Measurements from ENCODE around the gene EVPLL. TPM values are rescaled to one million over a fixed set of nuclear protein-coding genes. Genes with fewer than 3 reads are reported as not detected.
"Not testable (repeated sequence)": the region's sequence is repeated elsewhere in the genome, so short reads cannot be mapped to it uniquely, and the experiment has no call there.

EVPLL gene
- total RNA-seq, 1 donor from 2014 or later = not detected

- not testable (repeated sequence) for H3K27me3 Mint-ChIP-seq; H3K36me3 Mint-ChIP-seq (ENCODE audit: insufficient read depth); DNase-seq (ENCODE audit: low spot score, unreplicated experiment); H3K9me3 Mint-ChIP-seq (ENCODE audit: low read depth); H3K4me1 Mint-ChIP-seq (ENCODE audit: low read depth); H3K27ac Mint-ChIP-seq; H3K4me3 Mint-ChIP-seq (ENCODE audit: low read depth)
These were observed 45.4 kb downstream of the EVPLL start for GRCh38 chr17:18423015-18423414.

GRCh38 chr17:18425593-18425992, 48.0 kb downstream of the EVPLL start:
- not testable (repeated sequence) for H3K9me3 Mint-ChIP-seq (ENCODE audit: low read depth); DNase-seq (ENCODE audit: low spot score, unreplicated experiment); H3K27me3 Mint-ChIP-seq; H3K27ac Mint-ChIP-seq; H3K4me1 Mint-ChIP-seq (ENCODE audit: low read depth); H3K36me3 Mint-ChIP-seq (ENCODE audit: insufficient read depth); H3K4me3 Mint-ChIP-seq (ENCODE audit: low read depth)

GRCh38 chr17:18426639-18427038, 49.1 kb downstream of the EVPLL start:
- DNase-seq (ENCODE audit: low spot score, unreplicated experiment); H3K9me3 Mint-ChIP-seq (ENCODE audit: low read depth); H3K4me1 Mint-ChIP-seq (ENCODE audit: low read depth); H3K36me3 Mint-ChIP-seq (ENCODE audit: insufficient read depth); H3K27ac Mint-ChIP-seq; H3K27me3 Mint-ChIP-seq; H3K4me3 Mint-ChIP-seq (ENCODE audit: low read depth): not testable (repeated sequence)

- H3K36me3 Mint-ChIP-seq (ENCODE audit: insufficient read depth); H3K27me3 Mint-ChIP-seq; H3K9me3 Mint-ChIP-seq (ENCODE audit: low read depth); DNase-seq (ENCODE audit: low spot score, unreplicated experiment); H3K4me1 Mint-ChIP-seq (ENCODE audit: low read depth); H3K4me3 Mint-ChIP-seq (ENCODE audit: low read depth); H3K27ac Mint-ChIP-seq: not testable (repeated sequence)
These were observed 54.6 kb downstream of the EVPLL start for GRCh38 chr17:18432206-18432605.

Small RNA genes within 50 kb of the gene (microRNA-seq; reads per million reads assigned to microRNA genes)
- not detected for gene MIR6778 (ENCODE audit: borderline number of aligned reads, unreplicated experiment)

Other genes starting within 250 kb of the EVPLL start
- gene ALKBH5, start 193.9 kb upstream of the EVPLL start, total RNA-seq = 78.1 and 78.4 TPM in 2 replicates
- 75.8 and 76.7 TPM in 2 replicates for gene LLGL1, start 152.1 kb upstream of the EVPLL start, total RNA-seq
- gene FLII, start 119.0 kb upstream of the EVPLL start, total RNA-seq = 256 and 260 TPM in 2 replicates
- gene MIEF2, start 117.1 kb upstream of the EVPLL start, total RNA-seq = 18.4 and 22.2 TPM in 2 replicates
- 60.4 and 63.2 TPM in 2 replicates for gene TOP3A, start 62.8 kb upstream of the EVPLL start, total RNA-seq
- gene SMCR8, start 62.5 kb upstream of the EVPLL start, total RNA-seq = 16.6 and 17.7 TPM in 2 replicates
- 36.1 and 36.6 TPM in 2 replicates for gene SHMT1, start 14.2 kb upstream of the EVPLL start, total RNA-seq
- gene LGALS9C, start 99.0 kb downstream of the EVPLL start, total RNA-seq = not detected in 2 replicates